A673 (cell line): ENCODE measurements around the gene OSBPL6. TPM values are rescaled to one million over a fixed set of nuclear protein-coding genes. Genes with fewer than 3 reads are reported as not detected.

Source experiments
- Bru-seq: library from RNA; stranded (reverse); fragments of 400-500 nt; gene quantifications from one replicate; lab custom pipeline; 2021; lab: Mats Ljungman, UMichigan
- BruChase-seq, 2 experiments: library from RNA; stranded (reverse); fragments of 400-500 nt; gene quantifications; one replicate each; lab custom pipeline; 2021; lab: Mats Ljungman, UMichigan
- BruUV-seq: library from RNA; stranded (reverse); fragments of 400-500 nt; replicated peaks from 2 replicates; lab custom pipeline; 2021; lab: Mats Ljungman, UMichigan
- CTCF ChIA-PET: fragments of 300-600 bp; sonication (Branson Sonifier 250); formaldehyde crosslinking; loops from one replicate; lab custom pipeline; 2022; ENCODE audit warnings: antibody characterized with exemption; lab: Charles Lee
- POLR2A ChIA-PET: fragments of 300-600 bp; sonication (Branson Sonifier 250); formaldehyde crosslinking; loops from one replicate; lab custom pipeline; 2022; ENCODE audit warnings: antibody characterized with exemption; ENCODE audit not compliant: low non-redundant PET; lab: Charles Lee
- DNase-seq: peaks from one replicate; pipeline ENCODE4 v3.0.0-alpha.2; 2015; ENCODE audit warnings: low spot score
- H3K27ac ChIP-seq: fragments of 200-600 bp; sonication (generic); 2 replicates; pipeline ENCODE4 v1.5.1; 2016; ENCODE audit warnings: mixed run types, low read depth, mild to moderate bottlenecking, mixed read lengths, antibody characterized with exemption, low read length; ENCODE audit not compliant: poor library complexity, severe bottlenecking
- H3K27me3 ChIP-seq: fragments of 200-600 bp; sonication (generic); replicated peaks from 2 replicates; pipeline ENCODE4 v1.6.1; 2017; ENCODE audit warnings: mixed run types, low read depth, mild to moderate bottlenecking, mixed read lengths, antibody characterized with exemption, low read length; ENCODE audit not compliant: insufficient read depth, poor library complexity
- H3K36me3 ChIP-seq: fragments of 200-600 bp; sonication (generic); 2 replicates; pipeline ENCODE4 v1.6.1; 2016; ENCODE audit warnings: mixed run types, mild to moderate bottlenecking, mixed read lengths, antibody characterized with exemption, low read length; ENCODE audit not compliant: insufficient read depth, poor library complexity, severe bottlenecking
- H3K4me1 ChIP-seq: fragments of 200-600 bp; sonication (generic); 2 replicates; pipeline ENCODE4 v1.6.1; 2017; ENCODE audit warnings: mixed run types, mild to moderate bottlenecking, mixed read lengths, antibody characterized with exemption, low read length; ENCODE audit not compliant: insufficient read depth, poor library complexity, severe bottlenecking
- H3K4me3 ChIP-seq: fragments of 200-600 bp; sonication (generic); 2 replicates; pipeline ENCODE4 v1.5.1; 2016; ENCODE audit warnings: low read depth, mixed run types, mild to moderate bottlenecking, mixed read lengths, low read length; ENCODE audit not compliant: poor library complexity, severe bottlenecking
- H3K9me3 ChIP-seq: fragments of 200-600 bp; sonication (generic); 2 replicates; pipeline ENCODE4 v1.6.1; 2016; ENCODE audit warnings: mixed run types, low read depth, mild to moderate bottlenecking, mixed read lengths, antibody characterized with exemption, low read length; ENCODE audit not compliant: poor library complexity, severe bottlenecking
- EZH2 ChIP-seq: fragments of 200-600 bp; sonication (generic); IDR thresholded peaks from 2 replicates; pipeline ENCODE4 v1.6.1; 2017; ENCODE audit warnings: borderline replicate concordance, low read depth, mild to moderate bottlenecking, mixed read lengths, antibody characterized with exemption, low read length; ENCODE audit not compliant: poor library complexity, severe bottlenecking
- intact Hi-C: fragments of 100-400 bp; cut with micrococcal nuclease; formaldehyde crosslinking; loops from one replicate; pipeline ENCODE4 v1.10.0; 2022; ENCODE audit not compliant: unreplicated experiment
- long read RNA-seq: library from polyadenylated mRNA; stranded (forward); transcript quantifications from one replicate; pipeline ENCODE4 v2.0.0, GENCODE V29; 2022
- total RNA-seq: library from RNA; stranded (reverse); gene quantifications from 2 replicates; pipeline ENCODE4 v1.2.3, GENCODE V29; 2021
- TF ChIP-seq, protein P1 (sequence below): fragments of 300-800, 200-600 bp; sonication (generic); conservative IDR thresholded peaks from 2 replicates; pipeline ENCODE4 v1.5.1; 2017; ENCODE audit warnings: low read depth, mild to moderate bottlenecking, antibody characterized with exemption, low read length, moderate library complexity, mixed read lengths

Gene OSBPL6
- total RNA-seq (19.3 and 20.3 TPM in 2 replicates), Bru-seq, nascent RNA (percentile 76 among the genes with signal in this experiment), BruChase-seq, experiment 1, labeled RNA remaining after a 2-hour chase (percentile 65 among the genes with signal in this experiment), BruChase-seq, experiment 2, labeled RNA remaining after a 6-hour chase (percentile 63 among the genes with signal in this experiment)
- long read RNA-seq, full-length matches to known transcripts, result 13 of 58 reads
- long read RNA-seq, partial matches to known transcripts, result 8 of 58 reads
- long read RNA-seq, other reads (novel, unspliced or antisense), result 37 of 58 reads

DNA sequence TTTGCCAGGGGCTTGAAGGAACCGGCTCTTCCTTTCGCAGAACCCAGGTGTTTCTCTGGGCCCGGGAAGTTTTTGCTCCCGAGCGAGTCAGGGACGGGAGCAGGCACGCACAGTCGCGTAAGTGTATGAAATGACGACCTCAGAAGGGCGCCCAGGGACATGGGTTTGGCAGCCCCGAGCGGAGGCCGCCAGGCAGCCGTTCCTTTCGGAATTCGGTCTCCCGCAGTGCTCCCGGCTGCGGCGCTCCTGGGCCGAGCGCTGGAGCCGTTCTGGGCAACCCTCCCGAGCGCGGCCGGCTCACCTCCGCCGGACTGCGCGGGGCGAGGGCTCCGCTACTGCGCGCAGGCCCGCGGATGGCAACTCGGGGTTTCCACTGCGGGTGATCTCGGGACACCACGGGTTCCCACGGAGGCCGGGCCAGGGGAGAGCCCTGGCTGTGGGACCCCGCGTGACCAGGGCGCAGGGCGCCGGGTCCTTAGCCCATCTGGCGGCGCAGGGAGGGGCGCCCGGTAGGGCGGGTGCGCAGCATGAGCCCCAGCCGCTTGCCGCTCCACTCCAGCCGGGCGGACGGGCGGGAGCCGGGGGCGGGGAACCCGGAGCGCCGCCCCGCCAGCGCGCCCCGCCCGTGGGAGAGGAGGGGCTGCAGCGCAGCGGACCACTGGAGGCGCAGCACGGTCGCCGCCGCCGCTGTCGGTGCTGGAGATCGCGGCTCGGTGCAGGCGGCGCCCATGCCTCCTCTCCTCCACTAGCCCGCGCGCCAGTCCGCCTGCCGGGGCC is at the start of gene OSBPL6:
OSBPL6 (plus strand) TSS at position 690 of the 777 bp plus-strand sequence. CDS start 111,673 bp downstream, outside the sequence.
- POLR2A ChIA-PET, result interaction anchor here (0.9 kb wide), 1 partner anchor 11 kb away, joined by 4 read pairs; no protein-coding TSS in a partner anchor
- TF ChIP-seq, protein P1, sequence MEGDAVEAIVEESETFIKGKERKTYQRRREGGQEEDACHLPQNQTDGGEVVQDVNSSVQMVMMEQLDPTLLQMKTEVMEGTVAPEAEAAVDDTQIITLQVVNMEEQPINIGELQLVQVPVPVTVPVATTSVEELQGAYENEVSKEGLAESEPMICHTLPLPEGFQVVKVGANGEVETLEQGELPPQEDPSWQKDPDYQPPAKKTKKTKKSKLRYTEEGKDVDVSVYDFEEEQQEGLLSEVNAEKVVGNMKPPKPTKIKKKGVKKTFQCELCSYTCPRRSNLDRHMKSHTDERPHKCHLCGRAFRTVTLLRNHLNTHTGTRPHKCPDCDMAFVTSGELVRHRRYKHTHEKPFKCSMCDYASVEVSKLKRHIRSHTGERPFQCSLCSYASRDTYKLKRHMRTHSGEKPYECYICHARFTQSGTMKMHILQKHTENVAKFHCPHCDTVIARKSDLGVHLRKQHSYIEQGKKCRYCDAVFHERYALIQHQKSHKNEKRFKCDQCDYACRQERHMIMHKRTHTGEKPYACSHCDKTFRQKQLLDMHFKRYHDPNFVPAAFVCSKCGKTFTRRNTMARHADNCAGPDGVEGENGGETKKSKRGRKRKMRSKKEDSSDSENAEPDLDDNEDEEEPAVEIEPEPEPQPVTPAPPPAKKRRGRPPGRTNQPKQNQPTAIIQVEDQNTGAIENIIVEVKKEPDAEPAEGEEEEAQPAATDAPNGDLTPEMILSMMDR, result no peak
- no peak for TF ChIP-seq EZH2
- no peaks in the 10 kb centered on the region for H3K9me3 ChIP-seq
- peak within 1 kb of the TSS; percentile 92 for H3K4me3 ChIP-seq
- CTCF ChIA-PET, result no interaction called here
- H3K36me3 ChIP-seq, result no peaks in the 10 kb centered on the region
- intact Hi-C loops, result loop anchor here (10.0 kb wide), 1 partner anchor 221 kb away; no protein-coding TSS in a partner anchor
- peaks cover 32% of the 10 kb centered on the region for H3K4me1 ChIP-seq
- no peaks in the 10 kb centered on the region for H3K27me3 ChIP-seq
- no TSS peak for BruUV-seq
- DNase-seq, result peak; percentile 90
- H3K27ac ChIP-seq, result peak within 1 kb of the TSS; percentile 72

DNA sequence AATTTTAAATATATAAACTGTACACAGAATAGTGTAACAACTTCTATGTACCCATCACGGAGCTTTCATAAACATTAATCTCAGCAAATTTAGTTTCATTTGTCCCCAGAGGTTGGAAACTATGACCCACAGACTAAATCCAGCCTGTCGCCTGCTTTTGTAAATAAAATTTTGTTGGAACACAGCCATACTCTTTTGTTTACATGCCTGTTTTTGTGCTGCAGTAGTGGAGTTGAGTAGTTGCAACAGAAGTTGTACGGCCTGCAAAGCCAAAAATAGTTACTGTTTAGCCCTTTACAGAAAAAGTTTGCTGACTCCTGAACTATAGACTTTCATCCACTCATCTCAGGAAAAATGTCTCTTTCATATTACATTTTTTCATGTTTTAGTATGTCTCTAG is 42.3 kb upstream of the OSBPL6 start:
- ChIA-PET CTCF (no interaction called here), POLR2A (no interaction called here)
- Histone ChIP-seq H3K27ac (no peak overlapping the region), H3K4me1 (no peaks in the 10 kb centered on the region), H3K27me3 (no peaks in the 10 kb centered on the region), H3K4me3 (no peak overlapping the region), H3K9me3 (no peaks in the 10 kb centered on the region), H3K36me3 (no peaks in the 10 kb centered on the region)
- no peak for DNase-seq
- intact Hi-C loops, result no loop called here
- TF ChIP-seq, protein P1, result no peak
- TF ChIP-seq EZH2, result no peak
- no TSS peak for BruUV-seq

GRCh38 chr2:178152542-178152941 is 41.8 kb upstream of the OSBPL6 start:
- Histone ChIP-seq H3K9me3 (no peaks in the 10 kb centered on the region), H3K27ac (no peak overlapping the region), H3K4me1 (no peaks in the 10 kb centered on the region), H3K4me3 (no peak overlapping the region), H3K36me3 (no peaks in the 10 kb centered on the region), H3K27me3 (no peaks in the 10 kb centered on the region)
- no peak for TF ChIP-seq EZH2
- intact Hi-C loops, result no loop called here
- CTCF ChIA-PET, result no interaction called here
- POLR2A ChIA-PET, result no interaction called here
- DNase-seq, result no peak
- no TSS peak for BruUV-seq
